GM19455 (cell line): ENCODE data around the gene PRSS1.
"Not testable (repeated sequence)": the region's sequence is repeated elsewhere in the genome, so short reads cannot be mapped to it uniquely, and the experiment has no call there.

Experiments used
- ATAC-seq: cut with Tn5 transposase; IDR thresholded peaks from one replicate; pipeline ENCODE4 v1.9.1; 2021; ENCODE audit not compliant: unreplicated experiment

PRSS1 gene

DNA sequence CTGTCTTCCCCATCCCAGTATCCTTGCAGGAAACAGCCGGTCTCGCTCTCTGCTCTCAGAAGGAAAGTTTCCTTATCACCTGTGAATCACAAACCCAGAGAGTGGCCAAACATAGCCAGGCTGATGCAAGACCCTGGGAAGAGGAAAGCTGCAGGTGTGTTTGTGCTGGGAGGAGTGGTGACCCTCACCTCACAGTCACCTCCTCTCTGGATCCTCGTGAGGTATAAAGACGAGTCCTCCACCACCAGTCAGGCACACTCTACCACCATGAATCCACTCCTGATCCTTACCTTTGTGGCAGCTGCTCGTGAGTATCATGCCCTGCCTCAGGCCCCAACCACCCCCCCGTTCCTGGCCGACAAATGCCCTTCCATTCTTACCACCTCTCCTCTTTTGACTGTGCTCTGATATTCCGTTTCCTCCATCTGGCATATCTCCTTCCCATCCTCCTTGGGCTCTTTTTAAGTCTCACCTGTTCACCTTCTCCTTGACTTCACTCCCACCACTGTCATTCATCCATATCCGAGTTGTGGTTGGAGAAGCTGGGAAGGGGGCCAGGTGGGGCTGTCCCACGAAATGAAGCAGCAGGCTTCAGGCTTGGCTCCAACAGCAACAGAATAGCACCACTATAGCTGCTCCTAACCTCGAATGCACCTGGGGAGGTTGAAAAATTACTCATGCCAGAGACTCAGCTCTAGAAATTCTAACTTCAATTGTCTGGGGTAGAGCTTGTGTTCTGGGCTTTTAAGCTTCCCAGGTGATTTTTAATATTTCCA, at the start of gene PRSS1:
Gene PRSS1, plus strand, starts transcription at position 255 of the 776 bp plus-strand sequence. Its CDS starts 13 bp downstream, at position 268.
- no peak for ATAC-seq

DNA sequence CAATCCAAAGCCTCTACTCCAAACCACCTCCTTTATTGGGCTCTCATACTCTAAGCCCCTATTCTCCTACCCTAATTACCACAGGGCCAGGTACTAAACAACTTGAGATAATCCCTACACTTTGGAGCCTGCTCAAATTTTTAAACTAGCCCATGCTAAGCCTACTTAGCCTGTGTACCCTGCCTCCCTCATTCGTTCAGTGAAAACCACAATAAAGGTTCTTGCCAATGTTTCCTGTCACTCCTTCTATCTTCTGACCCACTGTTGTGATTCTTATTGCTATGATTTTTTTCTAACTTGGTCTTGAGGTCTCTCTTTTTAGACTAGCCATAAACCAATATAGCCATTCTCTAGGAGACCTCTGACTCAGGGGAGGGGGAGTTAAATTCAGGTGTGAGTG, 48.3 kb upstream of the PRSS1 start:
- not testable (repeated sequence) for ATAC-seq

DNA sequence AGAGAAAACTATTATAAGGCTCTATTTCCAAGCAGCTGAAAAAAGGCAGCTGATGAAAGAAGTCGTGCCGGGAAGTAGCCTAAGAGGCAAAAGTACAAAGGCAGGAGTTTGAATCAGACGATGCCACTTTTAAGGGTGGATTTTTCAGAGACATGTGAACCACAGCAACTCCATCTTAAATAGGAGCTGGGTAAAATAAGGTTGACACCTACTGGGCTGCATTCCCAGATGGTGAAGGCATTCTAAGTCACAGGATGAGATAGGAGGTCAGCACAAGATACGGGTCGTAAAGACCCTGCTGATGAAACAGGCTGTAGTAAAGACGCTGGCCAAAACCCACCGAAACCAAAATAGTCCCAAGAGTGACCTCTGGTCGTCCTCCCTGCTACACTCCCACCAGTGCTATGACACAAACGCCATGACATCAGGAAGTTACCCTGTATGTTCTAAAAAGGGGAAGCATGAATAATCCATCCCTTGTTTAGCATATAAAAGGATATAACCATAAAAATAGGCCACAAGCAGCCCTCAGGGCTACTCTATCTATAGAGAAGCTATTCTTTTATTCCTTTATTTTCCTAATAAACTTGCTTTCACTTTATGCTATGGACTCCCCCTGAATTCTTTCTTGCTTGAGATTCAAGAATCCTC, 45.5 kb upstream of the PRSS1 start:
- ATAC-seq = no peak

DNA sequence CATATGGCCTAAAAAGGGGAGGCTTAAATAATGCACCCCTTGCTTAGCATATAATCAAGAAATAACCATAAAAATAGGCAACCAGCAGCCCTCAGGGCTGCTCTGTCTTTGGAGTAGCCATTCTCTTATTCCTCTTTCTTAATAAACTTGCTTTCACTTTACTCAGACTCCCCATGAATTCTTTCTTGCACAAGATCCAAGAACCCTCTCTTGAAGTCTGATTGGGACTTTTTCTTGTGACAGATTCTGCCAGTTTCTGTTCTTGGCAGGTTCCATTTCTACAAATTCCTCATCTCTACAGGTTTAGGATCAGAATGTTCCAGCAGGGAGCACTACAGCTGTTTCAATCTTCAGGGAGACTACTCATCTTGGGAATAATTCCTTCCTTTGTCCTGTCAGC, 40.5 kb upstream of the PRSS1 start:
- not testable (repeated sequence) for ATAC-seq

DNA sequence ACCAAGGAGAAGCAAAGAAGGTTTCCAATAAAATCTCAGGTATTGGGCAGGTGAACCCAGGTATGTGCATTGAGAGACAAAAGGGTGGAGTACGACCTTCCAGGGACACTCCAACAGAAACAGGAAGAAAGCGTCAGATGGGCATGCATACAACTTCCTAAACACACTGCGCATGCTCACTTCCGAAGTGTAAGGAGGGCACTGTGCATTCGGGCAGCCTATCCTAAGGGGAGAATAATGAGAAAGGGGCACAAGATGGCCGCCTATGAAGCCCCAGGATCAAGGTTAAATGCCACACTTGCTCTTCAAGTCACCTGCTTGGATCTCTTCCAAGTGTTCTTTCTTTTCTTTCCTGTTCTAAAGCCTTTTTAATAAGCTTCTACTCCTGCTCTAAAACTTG, 39.4 kb upstream of the PRSS1 start:
- ATAC-seq = no peak

DNA sequence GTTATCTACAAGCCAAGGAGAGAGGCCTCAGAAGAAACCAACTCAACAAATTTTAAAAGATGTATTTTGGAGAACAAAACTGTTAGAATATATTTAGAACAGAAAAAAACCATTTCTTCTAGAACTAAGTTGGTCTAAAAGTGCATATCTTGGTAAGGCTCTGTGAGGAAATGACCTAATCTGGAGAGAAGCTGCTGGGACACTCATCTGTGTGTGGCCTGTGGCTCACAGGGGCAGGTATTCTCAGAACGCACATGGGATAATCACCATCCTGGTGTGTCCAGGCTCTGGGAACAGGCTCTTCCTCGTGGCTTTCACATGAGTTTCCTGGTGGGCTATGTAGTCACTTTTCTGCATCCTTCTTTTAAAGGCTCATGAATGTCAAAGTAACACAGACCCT, 38.1 kb upstream of the PRSS1 start:
- no peak for ATAC-seq

DNA sequence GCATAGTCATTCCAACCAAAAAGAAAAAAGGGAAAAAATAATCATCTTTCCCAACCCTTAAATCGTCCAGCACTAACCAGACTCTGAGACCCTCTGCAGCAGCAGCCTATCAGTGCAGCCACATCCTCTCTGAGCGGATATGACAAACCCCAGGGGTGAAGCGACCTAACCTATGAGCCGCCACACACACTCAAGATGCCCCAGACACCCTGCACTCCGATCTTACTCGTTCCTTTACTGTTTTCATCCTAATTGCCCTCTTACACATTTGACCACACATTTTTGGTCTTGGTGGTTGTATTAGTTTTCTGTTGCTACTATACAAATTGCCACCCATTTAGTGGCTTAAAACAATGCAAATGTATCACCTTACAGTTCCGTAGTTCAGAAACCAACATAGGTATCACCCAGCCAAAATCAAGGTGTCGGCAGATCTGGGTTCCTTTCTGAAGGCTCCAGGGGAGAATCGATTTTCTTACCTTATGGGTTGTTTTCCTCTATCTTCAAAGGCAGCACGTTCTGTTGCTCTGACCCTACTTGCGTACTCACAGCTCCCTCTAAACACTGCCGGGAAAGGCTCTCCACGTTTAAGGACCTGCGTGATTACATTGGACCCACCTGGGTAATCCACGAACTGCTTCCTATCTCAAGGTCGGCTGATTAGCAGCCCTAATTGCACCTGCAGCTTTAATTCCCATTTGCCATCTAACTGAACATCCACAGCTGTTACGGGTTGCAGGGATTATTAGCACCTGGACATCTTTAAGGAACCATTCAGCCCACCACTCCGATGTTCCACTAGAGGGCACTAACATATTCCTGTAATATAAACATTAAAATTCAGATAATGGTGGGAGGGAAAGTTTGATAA, 37.3 kb upstream of the PRSS1 start:
- no peak for ATAC-seq

DNA sequence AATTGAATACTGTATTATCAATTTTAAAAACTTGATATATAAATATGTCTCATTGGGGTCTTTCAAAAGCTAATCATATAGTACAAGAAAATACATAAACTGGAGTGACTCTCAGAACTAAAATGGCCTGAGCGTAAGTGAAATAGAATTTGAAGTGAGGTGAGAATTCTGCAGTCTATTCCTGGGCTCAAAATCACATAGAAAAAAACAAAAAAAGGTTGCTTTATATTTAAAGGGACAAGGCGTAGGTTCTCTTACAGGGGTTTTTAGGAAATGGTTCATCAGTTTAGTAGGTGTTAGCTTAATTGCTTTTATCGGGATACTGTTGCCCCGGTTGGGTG, 36.7 kb upstream of the PRSS1 start:
- no peak for ATAC-seq

DNA sequence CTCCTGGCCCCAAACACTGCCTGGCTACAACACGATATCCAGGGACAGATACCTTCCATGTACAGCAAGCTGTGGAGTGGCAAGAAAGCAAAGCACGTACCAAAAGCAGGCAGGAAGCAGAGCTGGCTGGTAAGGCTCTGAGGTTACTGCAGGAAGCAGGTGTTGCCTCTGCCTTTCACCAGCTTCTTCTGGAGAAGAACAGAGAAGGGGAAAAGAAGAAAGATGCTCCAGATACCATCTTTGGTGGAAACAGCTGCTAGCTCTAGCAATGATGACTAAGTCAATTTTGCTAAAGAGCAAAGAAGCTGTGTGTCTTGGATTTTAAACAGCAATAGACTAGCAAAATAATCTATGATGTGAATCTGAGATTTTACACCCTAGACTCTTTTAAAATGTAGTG, 34.9 kb upstream of the PRSS1 start:
- no peak for ATAC-seq

DNA sequence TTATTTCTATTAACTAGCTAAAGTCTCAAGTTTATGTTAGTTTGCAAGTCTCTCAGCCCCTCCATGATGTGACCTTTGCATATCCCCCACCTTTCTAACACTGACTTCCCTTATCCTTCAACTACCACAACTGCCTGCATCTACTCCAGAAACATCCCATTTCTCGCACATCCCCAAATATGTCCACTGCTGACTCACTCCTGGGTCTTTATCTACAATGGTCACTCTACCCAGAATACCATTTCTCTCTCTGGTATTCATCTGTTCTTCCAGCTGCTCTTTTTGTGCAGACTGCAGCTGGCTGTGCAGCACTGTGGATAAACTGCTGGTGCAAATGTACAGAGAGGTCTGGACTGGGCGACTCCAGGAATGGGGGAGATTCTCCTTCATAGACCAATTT, 32.7 kb upstream of the PRSS1 start:
- no peak for ATAC-seq

DNA sequence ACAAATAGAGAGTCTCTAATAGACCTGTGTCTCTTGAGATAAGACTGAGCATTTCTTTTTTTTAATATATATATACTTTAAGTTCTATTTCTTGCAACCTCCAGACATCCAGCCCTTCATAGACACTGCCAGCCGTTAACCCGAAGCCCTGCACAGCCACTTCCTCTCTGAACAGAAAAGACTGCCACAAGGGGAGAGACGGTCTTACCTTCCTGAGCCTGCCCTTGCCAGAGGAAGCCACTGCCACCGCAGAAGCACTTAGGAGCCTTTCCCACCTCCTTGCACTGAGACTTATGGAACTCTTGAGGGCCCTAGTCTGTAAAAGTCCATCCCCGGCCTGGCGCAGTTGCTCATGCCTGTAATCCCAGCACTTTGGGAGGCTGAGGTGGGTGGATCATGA, 31.8 kb upstream of the PRSS1 start:
- ATAC-seq = no peak

DNA sequence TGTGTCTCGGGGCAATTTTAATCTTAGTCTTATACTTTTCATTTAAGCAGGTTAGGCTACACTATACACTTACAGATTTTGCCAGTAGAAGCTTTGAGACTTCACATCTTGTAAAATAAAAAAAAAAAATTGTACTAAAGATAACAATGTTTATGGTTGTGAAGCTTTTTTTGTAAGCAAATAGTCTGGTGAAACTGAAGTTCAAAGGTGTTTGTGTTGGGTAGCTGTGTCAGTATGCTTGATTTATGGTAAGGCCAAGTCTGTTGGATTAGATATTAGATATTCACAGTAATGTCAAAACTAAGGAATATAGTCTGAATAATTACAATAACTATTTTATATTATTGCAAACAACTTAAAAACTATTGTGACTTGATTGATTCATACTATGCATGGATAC, 31.0 kb upstream of the PRSS1 start:
- no peak for ATAC-seq

DNA sequence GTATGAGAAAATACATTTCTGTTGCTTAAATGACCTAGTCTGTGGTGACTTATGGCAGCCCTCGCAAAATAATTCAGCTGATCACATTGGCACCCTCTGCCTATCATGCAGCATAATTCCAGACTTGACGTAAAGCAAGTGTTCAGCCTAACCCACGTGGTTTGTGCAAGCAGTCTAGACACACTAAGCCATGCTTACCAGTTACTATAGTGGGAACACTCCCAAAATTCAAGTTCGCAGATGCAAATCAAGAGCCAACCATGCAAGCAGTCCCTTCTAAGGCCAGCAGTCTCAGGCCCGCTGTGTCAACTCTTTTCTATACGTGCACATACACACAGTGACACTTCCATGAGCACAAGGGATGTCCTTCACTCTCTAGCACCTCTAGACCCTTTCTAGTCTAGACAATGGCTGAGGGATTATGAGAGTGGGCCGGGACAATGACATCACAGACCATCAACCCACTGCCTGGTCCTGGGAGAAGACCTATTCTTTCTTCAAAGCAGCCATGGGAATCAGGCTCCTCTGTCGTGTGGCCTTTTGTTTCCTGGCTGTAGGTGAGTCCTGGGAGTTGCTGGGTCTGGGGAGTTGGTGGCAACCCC, 29.0 kb upstream of the PRSS1 start:
- no peak for ATAC-seq

DNA sequence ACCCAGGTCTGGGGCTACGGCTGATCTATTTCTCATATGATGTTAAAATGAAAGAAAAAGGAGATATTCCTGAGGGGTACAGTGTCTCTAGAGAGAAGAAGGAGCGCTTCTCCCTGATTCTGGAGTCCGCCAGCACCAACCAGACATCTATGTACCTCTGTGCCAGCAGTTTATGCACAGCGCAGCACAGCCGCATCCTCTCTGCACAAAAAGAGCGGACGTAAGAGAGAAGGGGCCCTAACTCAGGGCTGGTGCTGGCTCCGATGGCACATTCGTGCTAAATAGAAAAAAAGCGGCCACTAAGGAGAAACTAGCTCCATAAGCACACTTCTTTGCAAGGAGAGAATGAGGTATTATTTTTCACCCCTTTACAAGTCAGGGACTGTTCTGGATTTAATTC, 28.3 kb upstream of the PRSS1 start:
- ATAC-seq = no peak

DNA sequence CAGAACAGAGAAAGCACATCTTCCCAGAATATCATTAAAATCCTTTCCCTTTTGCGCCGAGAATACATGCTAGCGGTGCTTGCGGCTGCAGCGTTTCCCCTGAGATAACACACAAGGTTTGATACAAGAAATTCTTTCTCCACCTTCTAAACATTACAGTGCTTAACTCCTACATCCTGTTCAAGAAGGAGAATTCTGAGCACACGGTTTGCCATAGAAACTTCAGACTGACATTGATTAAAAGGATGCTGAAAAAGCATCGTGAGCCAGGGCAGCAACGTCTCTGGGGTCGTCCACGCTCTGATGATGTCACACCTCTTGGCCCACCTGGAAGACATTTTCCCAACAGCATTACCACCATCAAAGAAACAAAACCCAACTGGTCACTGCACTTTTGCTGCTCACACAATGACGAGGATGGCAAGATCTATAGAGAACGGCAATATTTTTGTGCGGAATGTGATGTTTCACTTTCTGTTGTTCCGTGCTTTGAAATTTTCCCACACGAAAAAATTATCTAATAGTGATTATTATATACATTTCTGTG, 27.0 kb upstream of the PRSS1 start:
- ATAC-seq = no peak

DNA sequence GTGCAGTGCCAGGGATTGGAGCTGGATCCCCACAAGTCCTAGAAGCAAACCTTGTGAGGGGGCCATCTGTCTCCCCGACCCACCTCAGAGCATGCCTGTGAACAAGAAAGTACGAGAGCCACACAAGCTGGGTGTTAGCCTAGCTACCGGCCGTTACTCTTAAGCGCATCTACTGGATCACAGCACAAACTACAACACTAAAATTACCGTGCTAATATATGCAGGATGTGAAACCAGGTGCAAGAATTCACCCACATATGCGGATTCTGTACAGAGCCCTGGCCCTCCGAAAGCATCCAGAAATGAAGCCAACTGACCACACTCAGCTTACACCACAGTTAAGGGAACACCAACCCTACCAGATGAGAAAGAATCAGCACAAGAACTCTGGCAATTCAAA, 16.0 kb upstream of the PRSS1 start:
- ATAC-seq = peak; percentile 97

DNA sequence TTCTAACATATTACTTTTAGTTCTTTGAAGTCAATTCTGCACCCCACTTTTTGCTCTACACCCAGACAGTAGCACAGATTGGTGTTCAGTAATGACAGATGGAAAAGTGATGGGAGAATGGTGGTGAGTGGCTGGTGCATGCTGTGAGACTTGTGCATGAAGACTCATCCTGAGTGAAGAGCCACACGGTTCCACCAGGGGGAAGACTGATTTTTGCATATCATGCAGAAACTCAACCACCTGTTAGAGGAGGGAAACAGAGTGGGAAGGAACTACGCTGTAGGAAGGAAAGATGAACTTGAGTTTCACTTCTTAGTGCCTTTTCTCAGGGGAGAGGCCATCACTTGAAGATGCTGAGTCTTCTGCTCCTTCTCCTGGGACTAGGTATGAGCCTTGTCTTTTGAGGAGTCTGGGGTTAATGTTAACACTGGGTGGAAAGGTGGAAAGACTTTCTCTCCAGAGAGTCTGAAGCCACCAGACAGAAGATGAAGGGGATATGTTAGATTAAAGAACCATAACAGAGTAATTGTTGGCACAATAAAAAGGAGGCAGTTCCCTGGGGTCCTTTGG, 9.3 kb upstream of the PRSS1 start:
- ATAC-seq = peak; percentile 90

DNA sequence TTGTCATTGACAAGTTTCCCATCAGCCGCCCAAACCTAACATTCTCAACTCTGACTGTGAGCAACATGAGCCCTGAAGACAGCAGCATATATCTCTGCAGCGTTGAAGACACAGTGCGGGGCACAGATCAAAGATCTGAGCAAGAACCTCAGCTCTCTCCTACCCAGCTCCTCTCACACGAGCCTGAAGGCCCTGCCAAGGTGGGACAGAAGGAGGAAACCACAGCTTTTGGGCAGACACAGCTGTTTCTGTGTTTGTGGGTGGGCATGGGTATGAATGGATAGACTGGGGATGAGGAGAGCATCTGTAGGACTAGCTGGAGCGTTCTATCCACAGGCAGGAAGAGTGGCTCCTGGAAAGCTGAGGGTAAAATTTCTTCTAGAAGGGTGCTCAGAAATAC, 8.5 kb upstream of the PRSS1 start:
- ATAC-seq = no peak

DNA sequence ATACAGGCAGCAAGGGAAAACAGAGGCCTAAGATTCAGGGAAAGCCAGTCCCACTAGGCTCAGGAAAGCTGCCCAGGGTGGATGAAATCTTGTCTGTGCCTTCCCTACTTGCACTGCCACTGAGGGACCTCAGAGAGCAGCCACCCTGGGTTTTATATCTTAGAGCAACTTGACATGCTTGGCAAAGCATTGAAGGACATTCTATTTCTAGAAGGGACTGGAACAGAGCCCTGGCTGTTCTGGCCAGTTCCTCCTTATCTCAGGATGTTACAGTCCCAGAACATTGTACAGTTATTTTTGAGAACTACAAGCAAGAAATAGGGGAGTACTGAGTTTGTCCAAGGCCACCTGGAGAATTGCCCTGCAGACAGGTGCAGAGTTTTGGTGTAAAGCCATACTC, 7.3 kb upstream of the PRSS1 start:
- not testable (repeated sequence) for ATAC-seq

DNA sequence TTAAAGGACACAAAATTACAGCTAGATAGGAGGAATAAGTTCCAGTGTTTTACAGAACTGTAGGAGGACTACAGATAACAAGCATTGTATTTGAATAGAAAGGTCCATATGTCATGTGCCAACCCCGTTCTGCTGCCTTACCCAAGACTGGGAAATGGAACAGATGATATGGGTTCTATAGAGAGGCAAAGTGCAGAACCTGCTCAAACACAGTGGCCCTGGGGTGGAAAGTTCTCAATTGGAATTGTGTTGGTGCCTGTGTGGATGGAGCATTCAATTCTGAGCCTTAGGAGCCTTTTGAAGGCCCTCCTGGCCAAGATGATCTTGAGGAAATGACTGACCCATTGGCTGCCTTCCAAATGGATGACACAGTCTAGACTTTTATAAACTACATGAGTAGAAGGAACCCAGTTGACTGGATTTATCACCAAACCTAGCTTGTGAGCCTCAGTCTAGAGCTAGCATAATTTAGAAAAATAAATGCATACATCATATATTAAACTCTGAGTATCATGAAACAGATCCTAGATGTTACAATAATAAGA, 4.1 kb upstream of the PRSS1 start:
- no peak for ATAC-seq

DNA sequence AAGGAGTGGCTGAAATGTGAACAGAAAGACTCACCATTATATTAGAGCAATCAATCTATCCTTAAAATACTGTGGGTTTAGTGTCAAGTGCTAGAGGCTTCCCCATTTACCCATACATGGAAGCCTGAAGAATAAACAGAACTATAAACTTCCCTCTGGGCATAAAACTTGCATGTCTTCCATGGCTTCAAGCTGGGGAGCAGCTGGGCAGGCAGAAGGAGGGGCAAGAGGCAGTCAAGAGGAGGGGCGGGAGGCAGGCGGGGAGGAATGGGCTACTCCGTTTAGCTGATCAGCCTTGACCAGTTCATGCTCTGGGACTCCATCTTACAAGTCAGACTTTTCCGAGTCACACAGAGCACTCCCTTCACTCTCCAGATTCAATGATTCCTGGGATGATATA, 3.5 kb upstream of the PRSS1 start:
- ATAC-seq = no peak
